ENCODE measurements around the gene CTBP2. TPM values are rescaled to one million over a fixed set of nuclear protein-coding genes. Genes with fewer than 3 reads are reported as not detected.

Gene CTBP2
- total RNA-seq, 1 donor from 2014 or later, result 109 TPM

DNA sequence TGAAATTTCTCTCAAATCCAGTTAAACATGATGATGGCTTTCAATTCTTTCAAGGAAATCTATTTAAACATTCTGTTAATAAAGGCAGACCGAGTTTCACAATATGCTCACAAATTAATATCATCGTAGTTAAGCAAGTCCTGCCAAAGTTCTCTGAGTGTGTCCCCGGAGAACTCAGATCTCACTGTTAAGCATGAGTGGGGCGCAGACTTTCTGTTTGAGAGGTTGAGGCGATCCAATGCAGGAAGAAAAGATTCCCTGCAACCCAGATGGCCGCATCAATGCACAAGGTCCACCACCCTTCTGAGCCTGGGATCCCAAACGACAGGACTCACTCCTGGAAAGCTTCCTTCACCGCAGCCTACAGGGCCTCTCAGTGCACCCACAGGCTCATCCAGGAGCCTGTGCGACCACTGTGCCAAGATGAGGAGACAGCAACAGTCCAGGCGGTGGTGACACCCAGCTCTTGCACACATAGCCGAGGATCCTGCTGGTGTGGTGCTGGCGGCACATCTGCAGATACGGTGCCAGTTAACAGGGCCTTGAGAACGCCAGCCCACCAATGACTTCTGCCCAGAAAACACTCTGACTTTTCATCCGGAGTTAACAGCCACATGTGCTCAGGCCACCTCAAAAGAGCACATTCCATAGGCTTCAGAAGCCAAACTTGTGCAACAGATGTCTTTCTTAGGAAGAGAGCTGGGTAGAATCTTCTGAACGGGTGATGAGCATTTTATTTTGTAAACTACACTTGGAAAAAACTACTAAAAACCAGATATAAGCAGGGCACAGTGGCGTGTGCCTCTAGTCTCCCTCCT is 116.3 kb downstream of the CTBP2 start:
- no peak for DNase-seq (ENCODE audit: low read depth)

DNA sequence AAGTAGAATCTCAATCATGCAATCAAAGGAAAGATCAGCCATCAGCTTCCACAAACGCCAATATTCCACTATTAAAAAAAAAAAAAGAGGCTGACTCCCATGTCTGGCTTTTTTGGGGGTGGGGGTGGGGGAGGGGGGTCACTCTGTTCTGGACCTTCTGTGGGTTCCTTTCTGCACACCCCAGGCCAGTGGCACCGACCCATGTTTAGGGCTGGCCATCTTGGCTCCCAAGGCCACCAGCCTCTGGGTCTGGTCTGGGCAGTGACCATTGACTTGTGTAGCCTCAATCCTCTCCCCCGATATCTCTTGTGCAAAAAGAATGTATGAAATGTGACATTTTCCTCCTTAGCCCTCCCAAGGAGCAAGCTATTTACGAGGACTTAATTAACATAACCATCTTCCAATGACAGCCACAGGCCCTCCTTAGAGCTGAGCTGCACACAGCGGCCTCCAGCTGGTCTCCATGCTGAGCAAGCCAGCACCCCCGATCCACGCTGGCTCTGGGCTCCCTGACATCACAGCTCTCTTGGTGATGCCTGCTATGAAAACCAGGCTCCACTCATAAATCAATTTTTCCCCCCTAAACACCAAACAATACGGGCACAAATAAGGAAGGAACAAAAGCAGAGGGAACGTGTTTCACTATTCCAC is 118.4 kb downstream of the CTBP2 start:
- DNase-seq (ENCODE audit: low read depth), result no peak

DNA sequence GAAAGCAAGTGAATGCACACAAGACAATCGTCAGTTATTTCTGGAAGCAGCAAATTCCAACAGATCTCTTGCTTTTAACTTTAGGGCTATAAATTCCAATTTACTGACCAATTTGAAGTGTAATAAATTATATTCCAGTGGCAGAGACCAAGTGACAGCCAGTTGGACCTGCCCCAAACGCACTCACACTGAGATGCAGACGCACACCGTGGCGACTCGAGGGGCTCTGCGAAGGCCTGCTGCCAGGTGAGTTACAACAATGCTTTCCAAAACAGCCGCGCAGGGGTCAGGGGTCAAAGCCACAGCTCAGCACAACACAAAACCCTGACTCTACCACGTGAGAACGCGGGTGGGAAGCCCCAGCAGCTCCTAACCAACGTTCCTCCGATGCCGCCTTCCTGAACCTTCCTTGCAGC is 121.0 kb downstream of the CTBP2 start:
- DNase-seq (ENCODE audit: low read depth), result no peak

DNA sequence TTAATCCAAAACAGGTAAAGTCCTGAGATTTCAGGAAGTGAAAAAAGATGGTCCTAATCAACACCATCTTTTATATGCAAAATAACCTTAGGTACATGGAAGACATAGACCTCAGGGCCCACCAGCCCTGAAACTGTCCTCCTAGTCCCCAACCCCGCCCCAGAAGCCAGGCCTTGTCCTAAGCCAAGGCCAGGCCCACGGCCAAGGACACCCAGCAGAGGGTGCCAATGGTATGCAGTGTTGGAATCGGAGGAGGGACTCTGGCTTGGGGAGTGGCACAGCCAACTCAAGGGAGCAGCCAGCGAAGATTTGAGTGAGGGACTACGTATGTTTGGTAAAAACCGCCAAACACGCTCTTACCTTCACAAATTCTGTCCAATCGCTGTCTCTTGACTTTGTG is 121.7 kb downstream of the CTBP2 start:
- no peak for DNase-seq (ENCODE audit: low read depth)

DNA sequence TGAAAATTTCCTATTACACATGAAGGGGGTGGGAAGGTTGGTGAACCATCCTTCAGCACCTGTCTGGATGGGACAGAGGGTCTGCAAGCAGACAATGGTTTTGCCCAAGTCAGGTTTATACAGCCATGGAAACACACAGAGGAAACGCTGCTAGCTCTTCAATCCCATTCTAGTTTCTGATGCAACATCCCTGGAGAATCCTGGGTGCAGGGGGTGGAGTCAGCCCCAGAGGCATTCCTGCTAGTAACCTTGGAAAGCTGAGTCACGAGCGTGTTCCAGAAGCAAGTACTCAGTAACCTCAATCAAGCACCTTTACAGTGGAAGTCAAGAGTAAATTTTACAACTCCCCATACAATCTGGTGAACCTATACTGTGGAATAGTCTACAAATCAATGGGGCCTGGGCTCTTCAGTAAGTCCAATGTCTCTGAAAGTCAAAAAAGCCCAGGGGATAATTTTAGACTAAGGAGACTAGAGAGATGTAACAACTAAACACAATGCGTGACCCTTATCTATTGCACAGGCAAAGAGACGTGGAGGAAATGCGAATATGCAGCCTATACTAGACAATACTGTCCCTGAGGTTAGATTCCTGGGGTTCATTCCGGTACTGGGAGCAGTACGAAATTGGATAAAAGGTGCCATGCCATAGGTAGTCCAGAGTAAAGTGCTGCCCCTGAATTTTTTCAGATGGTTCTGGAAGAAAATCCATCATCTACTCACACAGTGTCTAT is 123.1 kb downstream of the CTBP2 start:
- DNase-seq (ENCODE audit: low read depth), result peak; percentile 92

DNA sequence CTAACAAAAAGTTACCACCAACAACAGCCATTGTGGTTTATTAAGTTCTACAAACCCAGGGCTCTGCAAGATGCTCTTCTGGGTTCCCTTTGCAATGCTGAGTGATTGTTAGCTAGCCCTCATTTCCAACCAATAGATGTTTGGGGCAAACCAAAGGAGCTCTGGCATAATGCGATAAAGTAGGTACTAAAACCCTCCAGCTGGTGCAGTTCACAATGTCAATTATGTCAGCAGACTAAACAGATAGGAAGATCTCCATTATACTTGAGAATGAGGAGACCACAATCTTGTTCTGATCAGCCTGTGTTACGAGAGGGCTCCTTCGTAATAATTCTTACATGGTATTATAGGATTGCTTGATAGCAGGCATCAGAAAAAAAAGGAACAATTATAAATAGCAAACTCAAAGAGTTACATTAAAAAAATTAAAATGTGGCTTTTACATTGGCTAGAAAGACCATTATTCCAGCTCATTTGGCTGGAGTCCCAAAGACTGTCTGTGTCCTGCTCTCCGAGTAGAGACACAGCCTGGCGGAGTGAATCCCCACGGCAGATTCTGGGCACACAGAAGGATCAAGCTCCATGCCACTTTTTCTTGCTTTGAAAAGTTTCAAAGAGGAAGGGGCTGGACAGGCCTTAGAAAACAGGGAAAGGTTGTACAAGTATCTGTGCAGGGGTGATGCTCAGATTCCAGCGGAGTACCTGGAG is 124.6 kb downstream of the CTBP2 start:
- no peak for DNase-seq (ENCODE audit: low read depth)

DNA sequence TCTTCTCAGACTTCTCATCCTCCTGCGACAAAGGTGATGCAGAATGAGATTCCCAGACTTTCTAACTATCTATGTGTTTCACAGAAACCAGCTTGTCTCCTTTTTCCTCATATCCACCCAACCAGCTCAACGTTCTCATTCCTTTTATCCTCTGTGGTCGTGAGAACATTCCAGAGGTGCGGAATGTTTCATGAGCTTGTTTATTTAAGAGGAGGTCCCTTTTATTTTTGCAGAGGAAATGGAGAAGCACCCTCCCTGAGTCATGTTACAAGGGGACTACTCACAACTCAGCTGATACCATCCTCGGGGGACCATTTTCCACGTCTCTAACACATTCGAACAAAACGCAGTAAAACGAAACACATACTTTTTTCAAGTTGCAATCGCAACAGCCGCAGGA is 125.2 kb downstream of the CTBP2 start:
- peak; percentile 96 for DNase-seq (ENCODE audit: low read depth)

DNA sequence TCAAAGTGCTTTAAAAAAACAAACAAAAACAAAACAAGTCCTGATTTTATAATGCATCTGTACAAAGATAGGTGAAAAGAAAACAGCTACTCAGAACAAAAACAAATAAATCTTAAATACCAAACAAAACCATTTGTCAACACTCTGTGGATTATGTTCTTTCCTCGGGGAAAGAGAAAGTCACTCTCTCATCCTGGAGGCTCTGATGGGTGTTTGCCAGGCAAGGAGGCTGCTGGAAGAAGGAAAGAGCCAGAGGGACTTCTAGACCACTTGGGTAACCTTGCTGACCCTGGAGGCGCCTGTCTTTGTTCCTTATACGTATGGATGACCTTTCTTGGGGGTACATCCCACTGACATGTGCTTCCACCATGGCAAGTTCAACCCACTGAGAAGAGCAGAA is 125.7 kb downstream of the CTBP2 start:
- no peak for DNase-seq (ENCODE audit: low read depth)

DNA sequence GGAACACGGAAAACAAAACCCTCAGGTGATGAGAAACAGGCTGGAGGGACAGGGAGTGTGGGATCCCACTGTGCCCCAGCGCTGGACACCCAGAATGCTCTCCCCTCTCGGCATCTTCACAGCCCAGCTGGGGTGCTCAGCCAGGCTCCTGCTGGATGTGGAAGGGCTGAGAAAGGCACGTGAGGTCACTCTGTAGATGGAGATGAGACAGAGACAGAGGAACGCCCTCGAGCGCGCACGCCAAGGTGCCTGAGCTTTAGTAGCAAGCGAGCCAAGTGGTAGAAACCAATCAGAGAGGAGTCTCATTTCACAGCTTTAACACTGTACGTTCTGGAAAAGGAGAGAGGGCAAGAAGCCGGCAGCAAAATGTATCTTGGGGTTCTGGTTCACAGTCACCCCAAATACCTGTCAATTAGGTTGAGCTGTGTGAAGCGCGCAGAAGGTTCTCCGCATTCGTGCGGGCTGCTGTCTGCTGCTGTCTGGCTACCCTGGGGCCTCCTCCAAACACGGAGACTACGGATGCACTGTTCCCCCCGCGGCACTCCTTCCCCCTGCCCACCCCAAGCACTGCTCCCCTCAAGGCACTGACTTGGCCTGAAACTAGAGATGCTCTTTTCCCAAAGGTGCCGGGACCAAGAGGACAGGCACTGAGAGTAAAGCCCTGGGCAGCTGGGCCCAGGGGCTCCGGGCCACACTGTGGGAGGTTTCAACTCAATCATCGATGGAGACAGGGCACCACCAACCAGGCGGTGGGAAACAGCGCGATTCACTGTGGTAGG is 127.0 kb downstream of the CTBP2 start:
- DNase-seq (ENCODE audit: low read depth), result no peak

DNA sequence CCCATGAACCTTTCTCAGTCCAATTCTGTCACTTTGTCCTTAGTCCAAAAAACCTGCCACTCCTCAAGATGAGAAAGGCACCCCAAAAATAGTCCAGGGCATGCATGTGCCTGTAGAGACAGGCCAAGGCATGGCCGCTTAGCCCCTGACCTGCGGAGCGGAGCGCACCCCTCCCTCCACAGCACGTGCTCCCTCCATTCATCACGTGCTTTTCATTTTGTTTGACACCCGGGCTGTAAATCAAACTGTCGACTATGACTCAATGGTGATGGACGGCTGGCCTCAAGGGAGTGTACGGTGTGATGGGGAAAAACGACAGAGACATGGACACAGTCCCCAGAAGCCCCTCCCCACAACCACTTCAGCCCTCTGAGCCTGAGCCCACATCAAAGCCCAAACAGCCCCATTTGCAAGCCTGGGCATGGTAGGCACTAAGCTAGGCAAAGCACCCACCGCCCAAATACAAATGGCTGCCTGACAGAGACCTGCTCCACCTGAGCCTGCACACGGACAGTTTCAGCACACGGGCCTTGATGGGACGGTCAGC is 127.8 kb downstream of the CTBP2 start:
- no peak for DNase-seq (ENCODE audit: low read depth)

DNA sequence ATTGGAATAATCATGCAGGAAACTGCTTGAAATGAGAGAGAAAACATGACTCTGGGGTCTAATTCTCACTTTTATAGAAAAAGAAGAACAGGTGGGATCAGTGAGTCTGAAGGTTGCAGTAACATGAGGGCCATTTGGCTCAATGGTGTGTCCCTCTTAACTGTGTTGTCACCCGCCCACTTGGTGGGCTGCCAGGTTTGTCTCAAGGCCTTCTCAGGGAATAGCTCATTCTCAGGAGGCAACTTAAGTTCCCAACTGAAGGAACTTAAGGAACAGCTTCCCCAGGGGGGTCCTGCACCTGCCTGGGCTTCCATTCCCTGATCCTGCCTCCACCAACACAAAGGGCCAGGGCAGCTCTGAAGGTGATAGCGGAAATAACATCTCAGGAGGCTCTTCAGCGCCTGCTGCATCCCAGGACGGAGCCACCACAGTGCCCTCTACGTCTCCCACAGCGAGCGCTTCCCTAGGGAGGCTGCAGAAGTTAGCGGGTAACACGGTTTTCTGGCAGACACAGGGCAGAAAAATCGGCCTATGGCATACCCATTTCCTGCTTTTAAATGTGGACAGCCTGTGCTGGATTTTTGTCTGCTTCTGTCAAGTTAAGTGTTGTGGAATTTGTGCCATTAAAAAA is 129.7 kb downstream of the CTBP2 start:
- DNase-seq (ENCODE audit: low read depth), result no peak

DNA sequence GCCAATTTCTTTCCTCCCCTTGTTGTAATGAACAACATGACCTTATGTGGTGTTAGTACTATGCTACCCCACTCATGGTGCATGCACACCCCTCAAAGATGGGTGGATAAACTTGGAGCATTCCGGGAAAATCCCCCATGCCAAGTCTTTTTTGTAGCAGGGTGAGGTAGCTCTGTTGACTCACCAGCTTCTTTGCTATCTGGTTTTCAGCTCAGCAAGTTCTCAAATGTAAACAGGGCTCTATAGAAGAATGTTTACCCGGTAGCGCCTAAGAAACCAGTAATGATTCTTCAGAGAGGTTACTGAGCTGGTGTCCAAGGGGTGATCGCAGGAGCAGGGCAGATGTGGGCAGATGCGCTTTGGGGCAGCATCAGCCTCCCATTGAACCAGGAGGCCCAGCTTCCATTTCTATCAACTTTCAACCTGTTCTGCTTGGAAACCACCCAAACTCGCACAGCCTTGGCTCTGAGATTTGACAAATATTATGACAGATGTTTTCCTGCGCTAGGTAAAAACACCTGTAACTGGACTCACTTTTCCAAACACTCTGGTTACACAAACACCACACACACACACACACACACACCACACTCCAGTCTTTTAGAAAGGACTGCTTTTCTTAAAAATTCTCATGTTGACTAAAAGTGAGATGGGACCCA is 130.7 kb downstream of the CTBP2 start:
- peak; percentile 50 for DNase-seq (ENCODE audit: low read depth)

DNA sequence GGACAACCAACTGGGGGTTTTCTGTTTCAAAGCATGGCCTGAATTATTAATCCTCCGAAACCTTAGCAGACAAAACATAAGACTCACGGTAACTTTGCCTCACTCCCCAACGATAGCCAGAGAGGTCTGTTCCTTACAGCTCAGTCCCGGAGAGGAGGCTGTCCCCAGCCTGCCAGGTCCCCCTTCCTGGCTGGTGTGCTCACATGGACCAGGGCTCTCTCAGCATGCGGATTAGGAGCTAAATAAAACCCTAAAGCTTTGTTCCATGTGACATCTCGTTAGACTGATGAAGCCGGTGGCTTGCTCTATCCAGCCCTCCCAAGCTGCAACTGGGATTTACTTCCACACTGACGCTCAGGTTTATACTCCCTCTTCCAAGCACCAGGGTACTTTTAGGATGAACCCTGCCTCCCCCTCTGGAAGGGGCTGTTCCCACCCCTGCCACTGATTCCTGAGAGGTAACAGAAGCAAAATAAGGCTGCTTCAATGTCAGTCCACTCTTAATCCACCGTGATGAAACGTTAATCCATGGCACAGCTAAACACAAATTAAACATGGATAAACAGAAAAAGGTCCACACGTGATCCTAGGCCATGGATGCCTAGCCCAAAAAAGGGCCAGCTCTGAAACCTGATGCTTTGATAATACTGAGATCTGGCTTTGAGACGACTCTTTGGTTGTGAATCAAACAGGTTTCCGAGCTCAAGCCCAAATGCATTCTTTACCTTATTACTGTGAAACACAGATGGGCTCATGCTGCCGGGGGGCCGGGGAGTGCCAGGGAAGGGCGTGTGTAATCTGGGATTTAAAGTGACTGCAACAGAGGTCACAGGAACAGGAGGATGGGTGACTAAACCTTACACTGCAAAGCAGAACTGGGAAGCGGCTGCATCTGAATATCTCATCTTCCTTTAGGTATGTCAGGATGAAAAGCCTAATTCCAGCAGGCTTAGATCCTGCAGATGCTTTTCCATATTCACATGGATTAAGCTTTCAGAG is 132.2 kb downstream of the CTBP2 start:
- DNase-seq (ENCODE audit: low read depth), result no peak

DNA sequence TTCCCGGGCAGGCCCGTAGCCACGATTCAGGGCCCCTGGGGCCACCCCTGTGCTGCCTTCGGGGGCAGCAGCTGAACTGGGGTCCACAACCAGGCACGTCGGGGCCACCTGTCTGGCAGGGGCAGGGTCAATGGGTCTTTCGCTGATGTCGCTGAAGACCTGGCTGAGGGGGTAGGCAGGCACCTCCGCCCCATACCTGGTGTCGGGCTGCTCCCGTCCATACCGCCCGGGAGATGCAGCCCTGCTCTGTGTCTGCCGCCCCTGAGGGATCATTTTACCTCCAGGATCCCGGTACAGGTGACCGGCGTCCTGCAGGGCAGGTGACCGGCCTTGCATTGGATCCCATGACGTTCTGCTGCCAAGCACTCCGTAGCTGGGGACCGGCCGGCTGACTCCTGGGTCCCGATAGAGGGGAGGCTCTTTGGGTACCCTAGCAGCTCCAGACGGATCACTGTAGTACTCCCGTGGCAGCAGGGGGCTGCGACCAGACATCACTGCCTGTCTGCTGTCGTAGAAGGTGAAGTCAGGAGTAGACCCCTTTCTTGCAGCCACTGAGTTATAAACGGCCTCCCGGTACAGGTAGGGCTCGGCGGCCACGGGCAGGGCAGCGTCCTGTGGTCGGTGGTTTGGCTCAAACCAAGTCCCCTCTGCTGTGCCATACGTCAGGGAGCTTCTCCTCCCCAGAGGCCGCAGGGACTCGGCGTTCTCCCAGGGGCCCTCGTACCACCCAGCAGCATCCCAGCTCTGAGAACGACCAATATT is 133.2 kb downstream of the CTBP2 start:
- DNase-seq (ENCODE audit: low read depth), result no peak

DNA sequence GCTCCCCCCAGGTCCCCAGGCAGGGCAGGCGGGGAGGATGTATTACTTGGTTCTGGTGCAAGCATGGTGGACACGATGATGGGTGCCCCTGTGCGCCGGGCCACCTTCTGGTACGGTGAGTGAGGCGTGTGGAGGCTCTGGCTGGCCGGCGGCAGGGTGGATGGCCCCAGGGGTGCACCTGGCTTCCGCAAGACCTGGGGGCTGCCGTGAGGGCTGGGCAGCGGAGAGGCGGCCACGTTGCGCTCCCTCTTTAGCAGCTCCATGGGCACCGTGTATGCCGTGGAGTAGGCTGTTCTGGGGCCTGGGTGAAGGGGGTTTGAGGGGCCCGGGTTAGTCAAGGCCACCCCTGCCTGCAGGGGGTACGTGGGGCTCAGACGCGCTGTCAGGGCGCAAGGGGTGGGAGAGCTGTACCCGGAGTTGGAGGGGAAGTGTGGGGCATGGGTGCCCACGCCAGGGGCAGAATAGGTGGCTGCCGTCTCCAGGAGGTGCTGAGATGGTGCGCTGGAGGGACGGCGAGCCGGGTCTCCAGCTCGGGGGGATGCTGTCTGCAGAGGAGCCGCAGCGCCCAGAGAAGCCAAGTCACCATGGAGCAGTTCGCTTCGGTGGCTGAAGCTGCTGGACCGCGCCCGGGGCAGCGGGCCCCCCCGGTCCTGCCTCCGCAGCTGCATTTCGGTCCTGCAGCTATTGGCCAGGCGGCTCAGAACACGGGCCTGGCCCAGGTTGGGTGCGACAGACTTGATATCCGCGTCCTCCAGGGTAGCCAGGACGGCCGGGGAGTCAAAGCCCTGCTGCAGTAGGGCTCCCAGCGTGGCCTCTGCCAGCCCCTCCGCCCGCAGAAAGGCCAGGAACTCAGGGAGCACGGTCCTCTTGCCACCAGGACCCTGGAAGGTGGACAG is 134.1 kb downstream of the CTBP2 start:
- DNase-seq (ENCODE audit: low read depth), result no peak

DNA sequence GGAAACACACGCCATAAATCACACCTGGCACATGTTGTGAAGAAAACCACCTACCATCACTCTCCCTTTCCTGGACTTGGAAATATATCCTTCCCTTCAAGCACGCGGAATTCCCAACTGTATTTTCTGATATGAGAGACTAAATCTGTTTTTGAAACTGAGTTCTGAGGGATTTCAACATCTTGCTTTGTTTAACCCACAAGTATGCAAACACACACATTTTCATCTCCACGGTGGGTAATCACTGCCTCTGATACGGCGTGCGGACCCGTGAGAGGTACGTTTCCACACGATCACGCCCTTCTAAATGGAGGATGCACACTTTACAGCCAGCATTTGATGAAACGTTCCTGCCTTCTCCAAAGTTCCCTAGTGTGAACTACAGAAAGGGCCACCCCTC is 135.0 kb downstream of the CTBP2 start:
- no peak for DNase-seq (ENCODE audit: low read depth)

Measured in renal cortical epithelial cell (primary cell).